LNCaP clone FGC (cell line): Measurements from ENCODE around the gene COL13A1.

Experiments
- DNase-seq: peaks from one replicate; pipeline ENCODE4 v3.0.0-alpha.2; 2011; ENCODE audit warnings: low read depth
- H3K4me3 ChIP-seq: 2 replicates; pipeline ENCODE4 v1.5.1; 2011; ENCODE audit warnings: mild to moderate bottlenecking, low read depth, low read length, control low read depth
- CTCF ChIP-seq: IDR thresholded peaks from 2 replicates; pipeline ENCODE4 v1.5.1; 2012; ENCODE audit warnings: mild to moderate bottlenecking; ENCODE audit not compliant: control insufficient read depth, insufficient read depth; ENCODE audit errors: extremely low read depth

COL13A1 gene

GRCh38 chr10:69789164-69789576 lies 12.5 kb upstream of the COL13A1 start:
- no peak overlapping the region for H3K4me3 ChIP-seq
- TF ChIP-seq CTCF = peak; percentile 55
- no peak for DNase-seq

DNA sequence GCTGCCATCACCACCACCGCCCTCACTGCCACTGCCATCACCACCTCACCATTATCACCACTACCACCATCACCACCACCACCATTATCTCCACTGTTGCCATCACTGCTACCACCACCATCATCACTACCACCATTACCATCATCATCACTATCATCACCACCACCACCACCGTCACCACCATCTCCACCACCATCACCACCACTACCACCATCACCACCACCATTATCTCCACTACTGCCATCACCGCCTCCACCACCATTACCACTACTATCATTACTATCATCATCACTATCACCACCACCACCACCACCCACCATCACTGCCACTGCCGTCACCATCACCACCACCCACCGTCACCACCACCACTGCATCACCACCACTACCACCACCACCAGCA lies 9.9 kb upstream of the COL13A1 start:
- no peak for DNase-seq
- H3K4me3 ChIP-seq = no peak overlapping the region
- no peak for TF ChIP-seq CTCF

GRCh38 chr10:69792341-69792740 lies 9.4 kb upstream of the COL13A1 start:
- no peak overlapping the region for H3K4me3 ChIP-seq
- no peak for TF ChIP-seq CTCF
- DNase-seq = no peak

DNA sequence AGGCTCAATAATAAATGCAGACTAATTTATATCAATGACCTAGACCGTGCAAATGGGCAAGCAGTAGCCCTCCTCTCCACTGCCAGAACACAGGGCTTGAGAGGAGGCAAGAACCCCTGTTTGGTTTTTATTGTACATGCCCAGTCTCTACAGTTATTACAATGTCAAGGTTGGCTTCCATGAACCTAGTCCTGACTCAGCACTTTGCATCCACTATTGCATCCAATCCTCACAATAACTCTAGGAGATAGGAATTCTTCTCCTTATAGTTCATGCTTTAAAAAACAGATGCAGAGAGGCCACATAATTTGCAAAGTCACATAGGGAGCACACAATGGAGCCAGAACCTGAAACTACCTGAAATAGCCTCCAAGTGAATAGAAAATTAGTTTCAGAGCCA lies 7.0 kb upstream of the COL13A1 start:
- no peak for DNase-seq
- TF ChIP-seq CTCF = no peak
- no peak overlapping the region for H3K4me3 ChIP-seq

GRCh38 chr10:69795242-69795934 lies 6.3 kb upstream of the COL13A1 start:
- DNase-seq = no peak
- no peak overlapping the region for H3K4me3 ChIP-seq
- TF ChIP-seq CTCF = no peak

GRCh38 chr10:69797959-69798358 lies 3.7 kb upstream of the COL13A1 start:
- no peak overlapping the region for H3K4me3 ChIP-seq
- no peak for DNase-seq
- TF ChIP-seq CTCF = no peak

- peak; percentile 62 for TF ChIP-seq CTCF
- no peak for DNase-seq
- H3K4me3 ChIP-seq = no peak overlapping the region
These were observed 1.6 kb upstream of the COL13A1 start for GRCh38 chr10:69800109-69800508.
